GM23338 (cell line): ENCODE data around the gene CERK. TPM values are rescaled to one million over a fixed set of nuclear protein-coding genes. Genes with fewer than 3 reads are reported as not detected.
A peak's percentile ranks its signal among the peaks of the same experiment; 100 is the strongest.

ENCODE experiments used
- ATAC-seq: fragments of 200-7000 bp; cut with Tn5 transposase; 3 replicates; pipeline ENCODE4 v1.9.1; 2020
- DNase-seq: peaks from one replicate; pipeline ENCODE4 v3.0.0-alpha.2; 2015; ENCODE audit warnings: low spot score
- H2AFZ ChIP-seq: fragments of 200-600 bp; sonication (generic); 2 replicates; pipeline ENCODE4 v1.8.0; 2016; ENCODE audit warnings: antibody characterized with exemption, mild to moderate bottlenecking, moderate library complexity
- H3F3A ChIP-seq: fragments of 200-600 bp; sonication (generic); replicated peaks from 2 replicates; pipeline ENCODE4 v1.8.0; 2017; ENCODE audit warnings: antibody characterized with exemption, mixed run types, low read depth
- H3K27ac ChIP-seq: fragments of 200-600 bp; sonication (generic); 2 replicates; pipeline ENCODE4 v1.6.1; 2016; ENCODE audit warnings: low read depth
- H3K27me3 ChIP-seq: fragments of 200-600 bp; sonication (generic); 2 replicates; pipeline ENCODE4 v1.8.0; 2016; ENCODE audit warnings: mild to moderate bottlenecking, mixed run types, moderate library complexity; ENCODE audit not compliant: insufficient read depth
- H3K36me3 ChIP-seq: fragments of 200-600 bp; sonication (generic); 2 replicates; pipeline ENCODE4 v1.8.0; 2016; ENCODE audit warnings: mild to moderate bottlenecking; ENCODE audit not compliant: insufficient read depth
- H3K4me1 ChIP-seq: fragments of 200-600 bp; sonication (generic); 2 replicates; pipeline ENCODE4 v1.8.0; 2016; ENCODE audit warnings: mild to moderate bottlenecking, moderate library complexity; ENCODE audit not compliant: insufficient read depth
- H3K4me2 ChIP-seq: fragments of 200-600 bp; sonication (generic); 2 replicates; pipeline ENCODE4 v1.7.1; 2017; ENCODE audit warnings: mixed run types
- H3K4me3 ChIP-seq: fragments of 200-600 bp; sonication (generic); 2 replicates; pipeline ENCODE4 v1.6.1; 2016; ENCODE audit warnings: mixed run types
- H3K79me2 ChIP-seq: fragments of 200-600 bp; sonication (generic); replicated peaks from 2 replicates; pipeline ENCODE4 v1.8.0; 2017; ENCODE audit warnings: mild to moderate bottlenecking; ENCODE audit not compliant: insufficient read depth
- H3K9me2 ChIP-seq: fragments of 200-600 bp; sonication (generic); 2 replicates; pipeline ENCODE4 v1.8.0; 2017; ENCODE audit not compliant: insufficient read depth
- H4K20me1 ChIP-seq: fragments of 200-600 bp; sonication (generic); replicated peaks from 2 replicates; pipeline ENCODE4 v1.8.0; 2017; ENCODE audit warnings: mild to moderate bottlenecking; ENCODE audit not compliant: insufficient read depth
- H3K27ac Mint-ChIP-seq: 2 replicates; pipeline ENCODE4 v1.8.0; 2020; ENCODE audit warnings: inconsistent platforms, mild to moderate bottlenecking, moderate library complexity, mixed read lengths
- H3K27me3 Mint-ChIP-seq: 3 replicates; pipeline ENCODE4 v1.8.0; 2022; ENCODE audit warnings: low read depth, mild to moderate bottlenecking, moderate library complexity, mixed read lengths, inconsistent platforms; ENCODE audit not compliant: insufficient read depth, poor library complexity
- H3K36me3 Mint-ChIP-seq: 3 replicates; pipeline ENCODE4 v1.8.0; 2021; ENCODE audit warnings: low read depth, mild to moderate bottlenecking, inconsistent platforms, moderate library complexity, mixed read lengths
- H3K4me1 Mint-ChIP-seq: 3 replicates; pipeline ENCODE4 v1.8.0; 2020; ENCODE audit warnings: mild to moderate bottlenecking, inconsistent platforms, mixed read lengths
- H3K4me3 Mint-ChIP-seq: 3 replicates; pipeline ENCODE4 v1.8.0; 2021; ENCODE audit warnings: moderate library complexity, mild to moderate bottlenecking, inconsistent platforms, mixed read lengths
- H3K9me3 Mint-ChIP-seq: 3 replicates; pipeline ENCODE4 v1.8.0; 2020; ENCODE audit warnings: moderate library complexity, mild to moderate bottlenecking, inconsistent platforms, mixed read lengths
- CREB1 ChIP-seq: fragments of 250-450 bp; sonication (Bioruptor Pico); IDR thresholded peaks from 2 replicates; pipeline ENCODE4 v1.5.0; 2020; ENCODE audit warnings: low read depth, mild to moderate bottlenecking, moderate library complexity
- EZH2 ChIP-seq: fragments of 200-600 bp; sonication (generic); IDR thresholded peaks from one replicate; pipeline ENCODE4 v1.8.0; 2017; ENCODE audit warnings: antibody characterized with exemption, mild to moderate bottlenecking, low read depth; ENCODE audit not compliant: unreplicated experiment
- EZH2phosphoT487 ChIP-seq: fragments of 200-600 bp; sonication (generic); IDR thresholded peaks from one replicate; pipeline ENCODE4 v1.8.1; 2018; ENCODE audit warnings: antibody characterized with exemption; ENCODE audit not compliant: unreplicated experiment
- JUNB ChIP-seq: IDR thresholded peaks from one replicate; pipeline ENCODE4 v1.6.1; 2016; ENCODE audit warnings: antibody characterized with exemption; ENCODE audit not compliant: unreplicated experiment
- NANOG ChIP-seq: IDR thresholded peaks from 2 replicates; pipeline ENCODE4 v1.6.1; 2016; ENCODE audit warnings: antibody characterized with exemption, borderline replicate concordance
- POLR2AphosphoS5 ChIP-seq: IDR thresholded peaks from 2 replicates; pipeline ENCODE4 v1.6.1; 2016; ENCODE audit warnings: antibody characterized with exemption, low read depth
- STAT1 ChIP-seq: IDR thresholded peaks from one replicate; pipeline ENCODE4 v1.6.1; 2016; ENCODE audit warnings: antibody characterized with exemption; ENCODE audit not compliant: unreplicated experiment
- ZNF114 ChIP-seq: fragments of 250-450 bp; sonication (Bioruptor Pico); IDR thresholded peaks from 2 replicates; pipeline ENCODE4 v1.5.0; 2020; ENCODE audit warnings: mild to moderate bottlenecking, moderate library complexity
- ZNF331 ChIP-seq: fragments of 250-450 bp; sonication (Bioruptor Pico); IDR thresholded peaks from 2 replicates; pipeline ENCODE4 v1.5.0; 2020; ENCODE audit warnings: low read depth, mild to moderate bottlenecking, moderate library complexity
- polyA plus RNA-seq: library from polyadenylated mRNA; unstranded; fragments of >200 nt; fragmentation: Nextera tagmentation; extraction: Ambion mirVana; gene quantifications from 2 replicates; pipeline ENCODE4 v1.2.1, GENCODE V29; 2016
- total RNA-seq: library from RNA; depleted of rRNA; stranded (reverse); fragments of >200 nt; shearing (Covaris generic); gene quantifications from 2 replicates; pipeline ENCODE4 v1.2.3, GENCODE V29; 2014
- TF ChIP-seq, protein P1 (sequence below): fragments of 250-450 bp; sonication (Bioruptor Pico); IDR thresholded peaks from 2 replicates; pipeline ENCODE4 v1.5.0; 2020; ENCODE audit warnings: mild to moderate bottlenecking, moderate library complexity
- TF ChIP-seq, protein P2 (sequence below): IDR thresholded peaks from one replicate; pipeline ENCODE4 v1.6.1; 2018; ENCODE audit warnings: antibody characterized with exemption; ENCODE audit not compliant: unreplicated experiment
- TF ChIP-seq, protein P3 (sequence below), 2 experiments: fragments of 200-600 bp in 1 of 2; sonication (generic) in 1 of 2; conservative IDR thresholded peaks; 2 replicates each; pipeline versions ENCODE4 v1.5.1 to v1.6.1; 2016 to 2017; ENCODE audit warnings: antibody characterized with exemption in 2 of 2, low read depth in 2 of 2, mild to moderate bottlenecking in 2 of 2, moderate library complexity in 1 of 2
- TF ChIP-seq, protein P4 (sequence below): IDR thresholded peaks from 2 replicates; pipeline ENCODE4 v1.6.1; 2016; ENCODE audit warnings: antibody characterized with exemption

CERK gene
- total and polyA plus RNA-seq, 2 experiments from 2014 or later, result 12.7 to 62.9 TPM

DNA sequence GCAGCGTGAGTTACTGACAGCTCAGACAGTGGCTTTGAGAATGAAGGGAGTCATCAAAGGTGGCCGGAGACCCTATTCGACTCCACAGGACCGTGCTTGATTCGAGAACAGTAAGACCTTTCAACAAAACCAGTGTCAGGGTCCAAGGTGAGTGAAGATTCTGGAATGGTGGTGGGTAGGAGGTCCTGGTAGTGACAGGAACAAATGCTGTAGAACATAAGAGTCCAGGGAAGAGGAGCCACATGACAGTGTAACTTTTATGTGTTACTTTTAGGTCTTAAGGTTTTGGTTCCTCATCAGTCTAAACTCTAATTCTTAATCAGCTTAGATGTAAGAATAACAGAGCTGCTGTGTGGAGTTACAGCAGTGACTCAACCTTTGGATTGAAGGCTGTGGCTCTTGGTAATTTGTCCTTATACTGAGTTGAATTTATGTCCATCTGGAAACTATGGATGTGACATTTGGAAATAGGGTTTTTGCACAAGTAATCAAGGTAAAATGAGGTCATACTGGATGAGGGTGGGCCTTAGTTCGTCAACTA, 26.2 kb upstream of the CERK start:
- Mint-ChIP-seq H3K27ac (no peak overlapping the region), H3K4me1 (peaks cover 8% of the 10 kb centered on the region), H3K36me3 (0 out of 3 replicates have a peak, but pooled peaks cover 3% of the 10 kb centered on the region), H3K27me3 (peaks cover 17% of the 10 kb centered on the region), H3K4me3 (peak overlapping the region; percentile 98), H3K9me3 (no peaks in the 10 kb centered on the region)
- ATAC-seq, result no peak
- H3K4me1 ChIP-seq, result peaks cover 10% of the 10 kb centered on the region; the same call in 1 of the 2 replicates
- no peaks in the 10 kb centered on the region; the same call in 1 of the 2 replicates for H4K20me1 ChIP-seq
- peaks cover 14% of the 10 kb centered on the region; the same call in 1 of the 2 replicates for H3F3A ChIP-seq
- TF ChIP-seq EZH2 (no peak), CREB1 (CRISPR knock-in tag) (no peak), STAT1 (no peak), NANOG (no peak), JUNB (no peak), ZNF114 (CRISPR knock-in tag) (no peak), EZH2phosphoT487 (no peak), ZNF331 (CRISPR knock-in tag) (no peak), POLR2AphosphoS5 (no peak)
- TF ChIP-seq, protein P1, sequence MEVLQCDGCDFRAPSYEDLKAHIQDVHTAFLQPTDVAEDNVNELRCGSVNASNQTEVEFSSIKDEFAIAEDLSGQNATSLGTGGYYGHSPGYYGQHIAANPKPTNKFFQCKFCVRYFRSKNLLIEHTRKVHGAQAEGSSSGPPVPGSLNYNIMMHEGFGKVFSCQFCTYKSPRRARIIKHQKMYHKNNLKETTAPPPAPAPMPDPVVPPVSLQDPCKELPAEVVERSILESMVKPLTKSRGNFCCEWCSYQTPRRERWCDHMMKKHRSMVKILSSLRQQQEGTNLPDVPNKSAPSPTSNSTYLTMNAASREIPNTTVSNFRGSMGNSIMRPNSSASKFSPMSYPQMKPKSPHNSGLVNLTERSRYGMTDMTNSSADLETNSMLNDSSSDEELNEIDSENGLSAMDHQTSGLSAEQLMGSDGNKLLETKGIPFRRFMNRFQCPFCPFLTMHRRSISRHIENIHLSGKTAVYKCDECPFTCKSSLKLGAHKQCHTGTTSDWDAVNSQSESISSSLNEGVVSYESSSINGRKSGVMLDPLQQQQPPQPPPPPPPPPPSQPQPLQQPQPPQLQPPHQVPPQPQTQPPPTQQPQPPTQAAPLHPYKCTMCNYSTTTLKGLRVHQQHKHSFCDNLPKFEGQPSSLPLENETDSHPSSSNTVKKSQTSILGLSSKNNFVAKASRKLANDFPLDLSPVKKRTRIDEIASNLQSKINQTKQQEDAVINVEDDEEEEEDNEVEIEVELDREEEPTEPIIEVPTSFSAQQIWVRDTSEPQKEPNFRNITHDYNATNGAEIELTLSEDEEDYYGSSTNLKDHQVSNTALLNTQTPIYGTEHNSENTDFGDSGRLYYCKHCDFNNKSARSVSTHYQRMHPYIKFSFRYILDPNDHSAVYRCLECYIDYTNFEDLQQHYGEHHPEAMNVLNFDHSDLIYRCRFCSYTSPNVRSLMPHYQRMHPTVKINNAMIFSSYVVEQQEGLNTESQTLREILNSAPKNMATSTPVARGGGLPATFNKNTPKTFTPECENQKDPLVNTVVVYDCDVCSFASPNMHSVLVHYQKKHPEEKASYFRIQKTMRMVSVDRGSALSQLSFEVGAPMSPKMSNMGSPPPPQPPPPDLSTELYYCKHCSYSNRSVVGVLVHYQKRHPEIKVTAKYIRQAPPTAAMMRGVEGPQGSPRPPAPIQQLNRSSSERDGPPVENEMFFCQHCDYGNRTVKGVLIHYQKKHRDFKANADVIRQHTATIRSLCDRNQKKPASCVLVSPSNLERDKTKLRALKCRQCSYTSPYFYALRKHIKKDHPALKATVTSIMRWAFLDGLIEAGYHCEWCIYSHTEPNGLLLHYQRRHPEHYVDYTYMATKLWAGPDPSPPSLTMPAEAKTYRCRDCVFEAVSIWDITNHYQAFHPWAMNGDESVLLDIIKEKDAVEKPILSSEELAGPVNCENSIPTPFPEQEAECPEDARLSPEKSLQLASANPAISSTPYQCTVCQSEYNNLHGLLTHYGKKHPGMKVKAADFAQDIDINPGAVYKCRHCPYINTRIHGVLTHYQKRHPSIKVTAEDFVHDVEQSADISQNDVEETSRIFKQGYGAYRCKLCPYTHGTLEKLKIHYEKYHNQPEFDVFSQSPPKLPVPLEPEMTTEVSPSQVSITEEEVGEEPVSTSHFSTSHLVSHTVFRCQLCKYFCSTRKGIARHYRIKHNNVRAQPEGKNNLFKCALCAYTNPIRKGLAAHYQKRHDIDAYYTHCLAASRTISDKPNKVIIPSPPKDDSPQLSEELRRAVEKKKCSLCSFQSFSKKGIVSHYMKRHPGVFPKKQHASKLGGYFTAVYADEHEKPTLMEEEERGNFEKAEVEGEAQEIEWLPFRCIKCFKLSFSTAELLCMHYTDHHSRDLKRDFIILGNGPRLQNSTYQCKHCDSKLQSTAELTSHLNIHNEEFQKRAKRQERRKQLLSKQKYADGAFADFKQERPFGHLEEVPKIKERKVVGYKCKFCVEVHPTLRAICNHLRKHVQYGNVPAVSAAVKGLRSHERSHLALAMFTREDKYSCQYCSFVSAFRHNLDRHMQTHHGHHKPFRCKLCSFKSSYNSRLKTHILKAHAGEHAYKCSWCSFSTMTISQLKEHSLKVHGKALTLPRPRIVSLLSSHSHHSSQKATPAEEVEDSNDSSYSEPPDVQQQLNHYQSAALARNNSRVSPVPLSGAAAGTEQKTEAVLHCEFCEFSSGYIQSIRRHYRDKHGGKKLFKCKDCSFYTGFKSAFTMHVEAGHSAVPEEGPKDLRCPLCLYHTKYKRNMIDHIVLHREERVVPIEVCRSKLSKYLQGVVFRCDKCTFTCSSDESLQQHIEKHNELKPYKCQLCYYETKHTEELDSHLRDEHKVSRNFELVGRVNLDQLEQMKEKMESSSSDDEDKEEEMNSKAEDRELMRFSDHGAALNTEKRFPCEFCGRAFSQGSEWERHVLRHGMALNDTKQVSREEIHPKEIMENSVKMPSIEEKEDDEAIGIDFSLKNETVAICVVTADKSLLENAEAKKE, result no peak
- TF ChIP-seq, protein P2, sequence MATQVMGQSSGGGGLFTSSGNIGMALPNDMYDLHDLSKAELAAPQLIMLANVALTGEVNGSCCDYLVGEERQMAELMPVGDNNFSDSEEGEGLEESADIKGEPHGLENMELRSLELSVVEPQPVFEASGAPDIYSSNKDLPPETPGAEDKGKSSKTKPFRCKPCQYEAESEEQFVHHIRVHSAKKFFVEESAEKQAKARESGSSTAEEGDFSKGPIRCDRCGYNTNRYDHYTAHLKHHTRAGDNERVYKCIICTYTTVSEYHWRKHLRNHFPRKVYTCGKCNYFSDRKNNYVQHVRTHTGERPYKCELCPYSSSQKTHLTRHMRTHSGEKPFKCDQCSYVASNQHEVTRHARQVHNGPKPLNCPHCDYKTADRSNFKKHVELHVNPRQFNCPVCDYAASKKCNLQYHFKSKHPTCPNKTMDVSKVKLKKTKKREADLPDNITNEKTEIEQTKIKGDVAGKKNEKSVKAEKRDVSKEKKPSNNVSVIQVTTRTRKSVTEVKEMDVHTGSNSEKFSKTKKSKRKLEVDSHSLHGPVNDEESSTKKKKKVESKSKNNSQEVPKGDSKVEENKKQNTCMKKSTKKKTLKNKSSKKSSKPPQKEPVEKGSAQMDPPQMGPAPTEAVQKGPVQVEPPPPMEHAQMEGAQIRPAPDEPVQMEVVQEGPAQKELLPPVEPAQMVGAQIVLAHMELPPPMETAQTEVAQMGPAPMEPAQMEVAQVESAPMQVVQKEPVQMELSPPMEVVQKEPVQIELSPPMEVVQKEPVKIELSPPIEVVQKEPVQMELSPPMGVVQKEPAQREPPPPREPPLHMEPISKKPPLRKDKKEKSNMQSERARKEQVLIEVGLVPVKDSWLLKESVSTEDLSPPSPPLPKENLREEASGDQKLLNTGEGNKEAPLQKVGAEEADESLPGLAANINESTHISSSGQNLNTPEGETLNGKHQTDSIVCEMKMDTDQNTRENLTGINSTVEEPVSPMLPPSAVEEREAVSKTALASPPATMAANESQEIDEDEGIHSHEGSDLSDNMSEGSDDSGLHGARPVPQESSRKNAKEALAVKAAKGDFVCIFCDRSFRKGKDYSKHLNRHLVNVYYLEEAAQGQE, result no peak
- TF ChIP-seq, protein P3, sequence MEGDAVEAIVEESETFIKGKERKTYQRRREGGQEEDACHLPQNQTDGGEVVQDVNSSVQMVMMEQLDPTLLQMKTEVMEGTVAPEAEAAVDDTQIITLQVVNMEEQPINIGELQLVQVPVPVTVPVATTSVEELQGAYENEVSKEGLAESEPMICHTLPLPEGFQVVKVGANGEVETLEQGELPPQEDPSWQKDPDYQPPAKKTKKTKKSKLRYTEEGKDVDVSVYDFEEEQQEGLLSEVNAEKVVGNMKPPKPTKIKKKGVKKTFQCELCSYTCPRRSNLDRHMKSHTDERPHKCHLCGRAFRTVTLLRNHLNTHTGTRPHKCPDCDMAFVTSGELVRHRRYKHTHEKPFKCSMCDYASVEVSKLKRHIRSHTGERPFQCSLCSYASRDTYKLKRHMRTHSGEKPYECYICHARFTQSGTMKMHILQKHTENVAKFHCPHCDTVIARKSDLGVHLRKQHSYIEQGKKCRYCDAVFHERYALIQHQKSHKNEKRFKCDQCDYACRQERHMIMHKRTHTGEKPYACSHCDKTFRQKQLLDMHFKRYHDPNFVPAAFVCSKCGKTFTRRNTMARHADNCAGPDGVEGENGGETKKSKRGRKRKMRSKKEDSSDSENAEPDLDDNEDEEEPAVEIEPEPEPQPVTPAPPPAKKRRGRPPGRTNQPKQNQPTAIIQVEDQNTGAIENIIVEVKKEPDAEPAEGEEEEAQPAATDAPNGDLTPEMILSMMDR (conservative IDR thresholded peaks at IDR 0.05; ENCODE audit: low read depth in 2 of 2), result no peak
- TF ChIP-seq, protein P4, sequence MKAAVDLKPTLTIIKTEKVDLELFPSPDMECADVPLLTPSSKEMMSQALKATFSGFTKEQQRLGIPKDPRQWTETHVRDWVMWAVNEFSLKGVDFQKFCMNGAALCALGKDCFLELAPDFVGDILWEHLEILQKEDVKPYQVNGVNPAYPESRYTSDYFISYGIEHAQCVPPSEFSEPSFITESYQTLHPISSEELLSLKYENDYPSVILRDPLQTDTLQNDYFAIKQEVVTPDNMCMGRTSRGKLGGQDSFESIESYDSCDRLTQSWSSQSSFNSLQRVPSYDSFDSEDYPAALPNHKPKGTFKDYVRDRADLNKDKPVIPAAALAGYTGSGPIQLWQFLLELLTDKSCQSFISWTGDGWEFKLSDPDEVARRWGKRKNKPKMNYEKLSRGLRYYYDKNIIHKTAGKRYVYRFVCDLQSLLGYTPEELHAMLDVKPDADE, result no peak
- H3K9me2 ChIP-seq, result no peaks in the 10 kb centered on the region
- no peaks in the 10 kb centered on the region for H3K36me3 ChIP-seq
- H3K27ac ChIP-seq, result no peak overlapping the region
- DNase-seq, result no peak
- no peak overlapping the region for H3K4me3 ChIP-seq
- H3K79me2 ChIP-seq, result peaks cover 82% of the 10 kb centered on the region
- peak overlapping the region; percentile 88; the same call in 1 of the 2 replicates for H3K4me2 ChIP-seq
- no peaks in the 10 kb centered on the region for H3K27me3 ChIP-seq
- no peak overlapping the region for H2AFZ ChIP-seq
